ENCODE measurements around the gene MAN1B1. TPM values are rescaled to one million over a fixed set of nuclear protein-coding genes. Genes with fewer than 3 reads are reported as not detected.
"Not testable (repeated sequence)": the region's sequence is repeated elsewhere in the genome, so short reads cannot be mapped to it uniquely, and the experiment has no call there.

The MAN1B1 gene
- total and polyA plus RNA-seq, 5 donors from 2014 or later = 42.1 to 71.3 (median 46.8) TPM

GRCh38 chr9:137121927-137122795 lies 35.4 kb downstream of the MAN1B1 start:
- not testable (repeated sequence) for H3K9me3 Mint-ChIP-seq; H3K4me1 ChIP-seq (ENCODE audit: control insufficient read depth, insufficient read depth, low read length, poor library complexity, severe bottlenecking); H3K27me3 ChIP-seq (ENCODE audit: control insufficient read depth, insufficient read depth, low read length); H3K27ac Mint-ChIP-seq; H3K4me3 ChIP-seq (ENCODE audit: low read depth, low read length); H3K36me3 ChIP-seq (ENCODE audit: control insufficient read depth, insufficient read depth, low read length); ATAC-seq (ENCODE audit: low read depth in 2 of 2); H3K27me3 Mint-ChIP-seq; H3K36me3 Mint-ChIP-seq; H3K27ac ChIP-seq (ENCODE audit: insufficient read depth, low read length, poor library complexity, severe bottlenecking); DNase-seq; H3K9me3 ChIP-seq (ENCODE audit: control insufficient read depth in 2 of 2, low read length in 2 of 2)
- peak overlapping the region in 1 of 4 donors; percentile 47 for H3K4me3 Mint-ChIP-seq
- peaks cover 4 to 17% (median 12%) of the 10 kb centered on the region in 4 donors for H3K4me1 Mint-ChIP-seq

- H3K27ac Mint-ChIP-seq; H3K27me3 ChIP-seq (ENCODE audit: control insufficient read depth, insufficient read depth, low read length); ATAC-seq (ENCODE audit: low read depth in 2 of 2): not testable (repeated sequence)
Measured at GRCh38 chr9:137122796-137123467, 36.1 kb downstream of the MAN1B1 start.

GRCh38 chr9:137123468-137123837 lies 36.7 kb downstream of the MAN1B1 start:
- H3K27ac ChIP-seq (ENCODE audit: insufficient read depth, low read length, poor library complexity, severe bottlenecking) = no peak overlapping the region
- Mint-ChIP-seq H3K4me1 (peaks cover 9 to 30% (median 23%) of the 10 kb centered on the region in 4 donors), H3K27me3 (peaks cover 2% of the 10 kb centered on the region), H3K36me3 (no peaks in the 10 kb centered on the region), H3K27ac (no peak overlapping the region), H3K9me3 (peaks cover 0 to 1% (median 0%) of the 10 kb centered on the region in 7 donors), H3K4me3 (no peak overlapping the region)
- ATAC-seq (ENCODE audit: low read depth in 2 of 2) (no peak), DNase-seq (no peak)
- no peaks in the 10 kb centered on the region for H3K9me3 ChIP-seq (ENCODE audit: control insufficient read depth in 2 of 2, low read length in 2 of 2)
- H3K4me3 ChIP-seq (ENCODE audit: low read depth, low read length) = no peak overlapping the region
- H3K4me1 ChIP-seq (ENCODE audit: control insufficient read depth, insufficient read depth, low read length, poor library complexity, severe bottlenecking) = peaks cover 20% of the 10 kb centered on the region
- H3K27me3 ChIP-seq (ENCODE audit: control insufficient read depth, insufficient read depth, low read length) = no peaks in the 10 kb centered on the region
- H3K36me3 ChIP-seq (ENCODE audit: control insufficient read depth, insufficient read depth, low read length) = no peaks in the 10 kb centered on the region

More at GRCh38 chr9:137122796-137123467, 36.1 kb downstream of the MAN1B1 start:
- H3K27ac ChIP-seq (ENCODE audit: insufficient read depth, low read length, poor library complexity, severe bottlenecking); H3K9me3 Mint-ChIP-seq; H3K27me3 Mint-ChIP-seq; H3K9me3 ChIP-seq (ENCODE audit: control insufficient read depth in 2 of 2, low read length in 2 of 2); H3K36me3 Mint-ChIP-seq; H3K4me3 ChIP-seq (ENCODE audit: low read depth, low read length); H3K36me3 ChIP-seq (ENCODE audit: control insufficient read depth, insufficient read depth, low read length); DNase-seq: not testable (repeated sequence)
- H3K4me1 ChIP-seq (ENCODE audit: control insufficient read depth, insufficient read depth, low read length, poor library complexity, severe bottlenecking) = peaks cover 15% of the 10 kb centered on the region
- peaks cover 9 to 25% (median 18%) of the 10 kb centered on the region in 4 donors for H3K4me1 Mint-ChIP-seq
- peak overlapping the region in 1 of 4 donors; percentile 47 for H3K4me3 Mint-ChIP-seq

- not testable (repeated sequence) for H3K4me3 ChIP-seq (ENCODE audit: low read depth, low read length); H3K27me3 Mint-ChIP-seq; H3K27ac ChIP-seq (ENCODE audit: insufficient read depth, low read length, poor library complexity, severe bottlenecking); H3K36me3 Mint-ChIP-seq; H3K27me3 ChIP-seq (ENCODE audit: control insufficient read depth, insufficient read depth, low read length); H3K36me3 ChIP-seq (ENCODE audit: control insufficient read depth, insufficient read depth, low read length); H3K27ac Mint-ChIP-seq; H3K9me3 ChIP-seq (ENCODE audit: control insufficient read depth in 2 of 2, low read length in 2 of 2); H3K4me3 Mint-ChIP-seq; H3K9me3 Mint-ChIP-seq; ATAC-seq (ENCODE audit: low read depth in 2 of 2); DNase-seq
- peaks cover 9 to 34% (median 26%) of the 10 kb centered on the region in 4 donors for H3K4me1 Mint-ChIP-seq
- peaks cover 25% of the 10 kb centered on the region for H3K4me1 ChIP-seq (ENCODE audit: control insufficient read depth, insufficient read depth, low read length, poor library complexity, severe bottlenecking)
Measured at GRCh38 chr9:137123952-137124462, 37.2 kb downstream of the MAN1B1 start.

- Histone ChIP-seq H3K27me3 (ENCODE audit: control insufficient read depth, insufficient read depth, low read length) (no peaks in the 10 kb centered on the region), H3K4me3 (ENCODE audit: low read depth, low read length) (peak overlapping the region; percentile 76), H3K27ac (ENCODE audit: insufficient read depth, low read length, poor library complexity, severe bottlenecking) (peak overlapping the region; percentile 84), H3K9me3 (ENCODE audit: control insufficient read depth in 2 of 2, low read length in 2 of 2) (no peaks in the 10 kb centered on the region), H3K4me1 (ENCODE audit: control insufficient read depth, insufficient read depth, low read length, poor library complexity, severe bottlenecking) (peaks cover 30% of the 10 kb centered on the region), H3K36me3 (ENCODE audit: control insufficient read depth, insufficient read depth, low read length) (no peaks in the 10 kb centered on the region)
- no peak for DNase-seq
- H3K4me1 Mint-ChIP-seq = peaks cover 9 to 36% (median 23%) of the 10 kb centered on the region in 4 donors
- no peaks in the 10 kb centered on the region for H3K36me3 Mint-ChIP-seq
- peaks cover 0 to 1% (median 0%) of the 10 kb centered on the region in 7 donors for H3K9me3 Mint-ChIP-seq
- H3K27me3 Mint-ChIP-seq = peaks cover 7% of the 10 kb centered on the region
- peak overlapping the region; percentile 91 to 94 (median 94) for H3K4me3 Mint-ChIP-seq
- peak overlapping the region; percentile 94 to 98 (median 94) for H3K27ac Mint-ChIP-seq
- ATAC-seq (ENCODE audit: low read depth in 2 of 2) = no peak
Measured at GRCh38 chr9:137126786-137127185, 40.0 kb downstream of the MAN1B1 start.

GRCh38 chr9:137127301-137128157 lies 40.7 kb downstream of the MAN1B1 start:
- Mint-ChIP-seq H3K4me1 (peaks cover 9 to 36% (median 23%) of the 10 kb centered on the region in 4 donors), H3K27me3 (peaks cover 7% of the 10 kb centered on the region), H3K36me3 (no peaks in the 10 kb centered on the region), H3K27ac (peak overlapping the region; percentile 94 to 98 (median 97)), H3K9me3 (peaks cover 0 to 1% (median 0%) of the 10 kb centered on the region in 7 donors), H3K4me3 (peak overlapping the region; percentile 91 to 94 (median 94))
- Histone ChIP-seq H3K9me3 (ENCODE audit: control insufficient read depth in 2 of 2, low read length in 2 of 2) (no peaks in the 10 kb centered on the region), H3K36me3 (ENCODE audit: control insufficient read depth, insufficient read depth, low read length) (no peaks in the 10 kb centered on the region), H3K27ac (ENCODE audit: insufficient read depth, low read length, poor library complexity, severe bottlenecking) (peak overlapping the region; percentile 84), H3K27me3 (ENCODE audit: control insufficient read depth, insufficient read depth, low read length) (no peaks in the 10 kb centered on the region), H3K4me1 (ENCODE audit: control insufficient read depth, insufficient read depth, low read length, poor library complexity, severe bottlenecking) (peaks cover 30% of the 10 kb centered on the region), H3K4me3 (ENCODE audit: low read depth, low read length) (peak overlapping the region; percentile 76)
- no peak for ATAC-seq (ENCODE audit: low read depth in 2 of 2)
- DNase-seq = peak; percentile 22 to 75 (median 39)
